ENCODE measurements around the gene ANKRD17.

Gene ANKRD17

DNA sequence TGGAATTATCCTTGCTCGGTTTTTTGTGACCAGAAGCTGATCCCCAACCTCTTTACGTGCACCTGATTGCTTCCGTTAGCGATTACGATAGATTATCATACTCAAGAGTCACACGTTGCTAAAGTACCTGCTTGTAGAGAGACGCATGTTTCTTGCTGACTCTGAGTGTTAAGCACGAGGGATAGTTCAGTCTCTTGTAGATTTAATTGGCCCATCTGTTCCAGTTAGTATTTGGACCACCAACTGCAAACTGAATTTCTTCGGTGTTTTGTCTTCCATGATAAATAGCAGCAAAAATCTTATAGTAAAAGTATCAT, 188.6 kb downstream of the ANKRD17 start:
- Histone ChIP-seq H3K9ac (ENCODE audit: low read depth, low read length, poor library complexity, severe bottlenecking) (peak overlapping the region; percentile 83), H3F3A (ENCODE audit: low read depth) (no peaks in the 10 kb centered on the region), H3K36me3 (ENCODE audit: insufficient read depth, low read length) (peaks cover 16% of the 10 kb centered on the region; the same call in 1 of the 2 replicates), H3K4me2 (ENCODE audit: low read depth, low read length, poor library complexity, severe bottlenecking) (peak overlapping the region; percentile 95), H3K4me1 (ENCODE audit: insufficient read depth, low read length, poor library complexity, severe bottlenecking) (peaks cover 27% of the 10 kb centered on the region), H3K9me3 (ENCODE audit: insufficient read depth, low read depth, low read length) (no peaks in the 10 kb centered on the region), H4K20me1 (ENCODE audit: insufficient read depth, low read length, poor library complexity, severe bottlenecking) (no peaks in the 10 kb centered on the region), H3K4me3 (ENCODE audit: low read length, poor library complexity, severe bottlenecking) (peak overlapping the region; percentile 83), H3K27me3 (ENCODE audit: insufficient read depth, low read length, poor library complexity, severe bottlenecking) (no peaks in the 10 kb centered on the region), H3K79me2 (ENCODE audit: insufficient read depth, low read length) (peaks cover 32% of the 10 kb centered on the region), H2AFZ (ENCODE audit: low read length) (peak overlapping the region; percentile 89), H3K9me2 (replicated peaks; ENCODE audit: low read depth, low read length) (no peaks in the 10 kb centered on the region)
- no peak for TF ChIP-seq EZH2phosphoT487 (IDR thresholded peaks at IDR 0.05; ENCODE audit: borderline replicate concordance)
- TF ChIP-seq, protein P1, sequence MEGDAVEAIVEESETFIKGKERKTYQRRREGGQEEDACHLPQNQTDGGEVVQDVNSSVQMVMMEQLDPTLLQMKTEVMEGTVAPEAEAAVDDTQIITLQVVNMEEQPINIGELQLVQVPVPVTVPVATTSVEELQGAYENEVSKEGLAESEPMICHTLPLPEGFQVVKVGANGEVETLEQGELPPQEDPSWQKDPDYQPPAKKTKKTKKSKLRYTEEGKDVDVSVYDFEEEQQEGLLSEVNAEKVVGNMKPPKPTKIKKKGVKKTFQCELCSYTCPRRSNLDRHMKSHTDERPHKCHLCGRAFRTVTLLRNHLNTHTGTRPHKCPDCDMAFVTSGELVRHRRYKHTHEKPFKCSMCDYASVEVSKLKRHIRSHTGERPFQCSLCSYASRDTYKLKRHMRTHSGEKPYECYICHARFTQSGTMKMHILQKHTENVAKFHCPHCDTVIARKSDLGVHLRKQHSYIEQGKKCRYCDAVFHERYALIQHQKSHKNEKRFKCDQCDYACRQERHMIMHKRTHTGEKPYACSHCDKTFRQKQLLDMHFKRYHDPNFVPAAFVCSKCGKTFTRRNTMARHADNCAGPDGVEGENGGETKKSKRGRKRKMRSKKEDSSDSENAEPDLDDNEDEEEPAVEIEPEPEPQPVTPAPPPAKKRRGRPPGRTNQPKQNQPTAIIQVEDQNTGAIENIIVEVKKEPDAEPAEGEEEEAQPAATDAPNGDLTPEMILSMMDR (conservative IDR thresholded peaks at IDR 0.05; ENCODE audit: low read length): no peak

DNA sequence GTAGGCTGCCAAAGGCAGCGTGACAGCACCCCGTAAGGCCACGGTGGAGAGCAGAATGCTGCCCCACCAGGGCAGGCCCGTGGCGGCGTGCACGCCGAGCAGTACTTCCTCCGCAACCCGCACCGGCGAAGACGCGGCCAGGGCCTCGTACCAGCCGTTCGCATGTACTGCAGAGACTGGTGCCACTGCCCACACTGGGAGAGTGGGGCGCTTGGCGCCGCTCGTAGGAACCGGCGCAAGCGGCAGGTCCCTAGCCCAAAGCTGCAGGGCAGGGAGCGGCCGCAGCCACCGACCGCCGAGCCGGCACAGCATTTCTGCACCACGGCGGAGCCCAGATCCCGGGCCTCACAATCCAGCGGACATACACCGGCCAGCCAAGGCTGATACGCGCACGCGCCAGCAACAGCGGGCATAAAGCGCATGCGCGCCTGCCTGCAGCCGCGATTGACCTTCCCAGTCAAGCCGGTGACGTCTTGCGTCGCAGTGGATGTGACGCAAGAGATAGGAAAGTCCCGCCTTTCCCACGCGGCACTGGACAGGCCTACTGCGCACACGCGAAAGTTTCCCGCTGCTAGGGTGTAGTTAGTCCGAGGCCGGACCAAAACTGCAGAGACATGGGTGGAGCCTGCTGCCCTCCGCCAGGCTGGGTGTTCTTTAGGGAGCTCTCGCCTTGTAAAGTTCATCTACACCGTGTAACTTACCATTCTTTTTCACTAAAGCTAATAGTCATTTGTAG, 189.1 kb downstream of the ANKRD17 start, which contains the start of gene COX18:
Gene COX18 (minus strand): TSS at position 379 of the 736 bp plus-strand sequence. CDS start 67 bp downstream, at position 312.
- peak within 1 kb of the TSS; percentile 89 for H2AFZ ChIP-seq (ENCODE audit: low read length)
- no peaks in the 10 kb centered on the region for H3F3A ChIP-seq (ENCODE audit: low read depth)
- H4K20me1 ChIP-seq (ENCODE audit: insufficient read depth, low read length, poor library complexity, severe bottlenecking): no peaks in the 10 kb centered on the region
- H3K9ac ChIP-seq (ENCODE audit: low read depth, low read length, poor library complexity, severe bottlenecking): peak within 1 kb of the TSS; percentile 83
- no peaks in the 10 kb centered on the region for H3K27me3 ChIP-seq (ENCODE audit: insufficient read depth, low read length, poor library complexity, severe bottlenecking)
- H3K36me3 ChIP-seq (ENCODE audit: insufficient read depth, low read length): peaks cover 11% of the 10 kb centered on the region; the same call in 1 of the 2 replicates
- H3K4me3 ChIP-seq (ENCODE audit: low read length, poor library complexity, severe bottlenecking): peak within 1 kb of the TSS; percentile 83
- H3K9me2 ChIP-seq (replicated peaks; ENCODE audit: low read depth, low read length): no peaks in the 10 kb centered on the region
- H3K79me2 ChIP-seq (ENCODE audit: insufficient read depth, low read length): peaks cover 32% of the 10 kb centered on the region
- peaks cover 27% of the 10 kb centered on the region for H3K4me1 ChIP-seq (ENCODE audit: insufficient read depth, low read length, poor library complexity, severe bottlenecking)
- H3K9me3 ChIP-seq (ENCODE audit: insufficient read depth, low read depth, low read length): no peaks in the 10 kb centered on the region
- TF ChIP-seq EZH2phosphoT487 (IDR thresholded peaks at IDR 0.05; ENCODE audit: borderline replicate concordance): no peak
- TF ChIP-seq, protein P1 (conservative IDR thresholded peaks at IDR 0.05; ENCODE audit: low read length): no peak
- H3K4me2 ChIP-seq (ENCODE audit: low read depth, low read length, poor library complexity, severe bottlenecking): peak within 1 kb of the TSS; percentile 95

DNA sequence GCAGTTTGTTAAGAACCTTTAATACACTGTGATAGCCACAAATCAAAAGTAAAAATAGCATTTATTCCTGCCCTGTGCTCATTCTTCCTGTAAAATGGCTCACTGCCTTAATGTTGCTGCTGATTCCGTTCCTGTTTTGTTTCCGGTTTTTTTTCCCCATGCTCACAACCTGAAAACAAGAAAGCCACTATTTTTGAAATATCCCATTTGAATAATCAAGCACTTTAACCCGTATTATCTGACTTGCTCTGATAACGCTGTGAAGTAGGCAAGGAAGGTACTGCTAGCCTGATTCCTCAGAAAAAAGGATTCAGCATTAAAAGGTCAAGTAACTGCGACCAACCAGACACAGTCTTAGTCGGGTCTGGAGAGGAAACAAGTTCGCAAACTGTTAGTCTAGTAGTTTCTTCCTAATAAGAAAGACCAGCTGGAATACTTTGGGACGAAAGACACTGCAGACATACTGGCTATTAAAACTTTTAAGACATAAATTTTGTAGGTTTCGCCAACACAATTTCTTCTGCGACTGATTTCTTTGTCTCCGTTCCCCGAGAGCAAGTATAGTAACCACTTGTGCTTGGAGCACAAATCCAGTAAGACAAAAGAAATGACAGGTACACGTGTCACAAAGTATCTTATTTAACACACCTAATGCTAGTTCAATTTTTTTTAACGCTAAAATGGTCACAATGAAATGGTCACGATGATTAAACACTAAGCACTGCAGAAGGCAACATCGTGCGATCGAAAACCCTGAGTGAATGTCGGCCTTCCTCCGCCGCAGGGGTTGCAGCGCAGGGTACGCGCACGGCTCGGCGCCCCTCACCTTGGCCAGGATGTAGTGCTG, 189.9 kb downstream of the ANKRD17 start:
- peak overlapping the region; percentile 78 for H3K4me2 ChIP-seq (ENCODE audit: low read depth, low read length, poor library complexity, severe bottlenecking)
- H3F3A ChIP-seq (ENCODE audit: low read depth): no peaks in the 10 kb centered on the region
- peak overlapping the region; percentile 83 for H3K4me3 ChIP-seq (ENCODE audit: low read length, poor library complexity, severe bottlenecking)
- H3K9me2 ChIP-seq (replicated peaks; ENCODE audit: low read depth, low read length): no peaks in the 10 kb centered on the region
- no peaks in the 10 kb centered on the region for H4K20me1 ChIP-seq (ENCODE audit: insufficient read depth, low read length, poor library complexity, severe bottlenecking)
- peak overlapping the region; percentile 83 for H3K9ac ChIP-seq (ENCODE audit: low read depth, low read length, poor library complexity, severe bottlenecking)
- no peaks in the 10 kb centered on the region for H3K9me3 ChIP-seq (ENCODE audit: insufficient read depth, low read depth, low read length)
- peaks cover 32% of the 10 kb centered on the region for H3K79me2 ChIP-seq (ENCODE audit: insufficient read depth, low read length)
- peaks cover 5% of the 10 kb centered on the region; the same call in 1 of the 2 replicates for H3K36me3 ChIP-seq (ENCODE audit: insufficient read depth, low read length)
- peak overlapping the region; percentile 82 for H2AFZ ChIP-seq (ENCODE audit: low read length)
- H3K27me3 ChIP-seq (ENCODE audit: insufficient read depth, low read length, poor library complexity, severe bottlenecking): no peaks in the 10 kb centered on the region
- H3K4me1 ChIP-seq (ENCODE audit: insufficient read depth, low read length, poor library complexity, severe bottlenecking): peaks cover 28% of the 10 kb centered on the region
- no peak for TF ChIP-seq EZH2phosphoT487 (IDR thresholded peaks at IDR 0.05; ENCODE audit: borderline replicate concordance)
- TF ChIP-seq, protein P1 (conservative IDR thresholded peaks at IDR 0.05; ENCODE audit: low read length): 0 out of 2 replicates have a peak, but pooled peaks have one; percentile 9
